ENCODE results near the gene PSMA8.
"Not testable (repeated sequence)": the region's sequence is repeated elsewhere in the genome, so short reads cannot be mapped to it uniquely, and the experiment has no call there.

PSMA8 gene

GRCh38 chr18:26133652-26134051 lies at the start of gene PSMA8:
Gene PSMA8, plus strand, starts transcription at chr18:26133869. Its CDS starts 97 bp downstream, at chr18:26133966.
- DNase-seq, result peak; percentile 54

DNA sequence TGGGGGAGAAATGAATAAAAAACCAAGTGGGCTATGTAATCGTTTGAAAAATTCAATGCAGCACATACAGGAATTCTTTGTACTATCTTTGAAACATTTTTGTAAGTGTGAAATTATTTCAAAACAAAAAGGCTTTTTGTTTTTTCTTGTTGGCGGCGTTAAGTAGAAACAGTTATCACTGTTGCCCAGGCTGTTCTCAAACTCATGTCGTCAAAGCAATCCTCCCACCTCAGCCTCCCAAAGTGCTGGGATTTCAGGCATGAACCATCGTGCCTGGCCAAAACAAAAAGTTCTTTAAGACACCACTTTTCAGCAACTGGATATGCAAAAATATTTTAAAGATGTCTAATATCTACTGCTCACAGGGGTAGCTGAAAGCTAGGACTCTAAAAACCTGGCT lies 48.6 kb upstream of the PSMA8 start:
- DNase-seq, result no peak

DNA sequence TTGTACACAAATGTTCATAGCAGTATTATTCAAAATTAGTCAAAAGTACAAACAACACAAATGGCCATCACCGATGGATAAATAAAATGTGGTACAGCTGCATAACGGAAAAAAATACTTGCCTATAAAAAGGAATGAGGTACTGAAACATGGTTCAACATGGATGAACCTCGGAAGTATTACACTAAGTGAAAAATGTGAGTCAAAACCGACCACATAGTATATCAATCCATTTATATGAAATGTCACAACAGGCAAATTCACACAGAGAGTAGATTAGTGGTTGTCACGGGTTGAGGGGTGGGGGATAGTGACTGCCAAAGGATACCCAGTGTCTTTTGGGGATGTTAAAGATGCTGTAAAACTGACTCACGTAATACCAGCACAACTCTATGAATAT lies 46.7 kb upstream of the PSMA8 start:
- no peak for DNase-seq

- DNase-seq, result no peak
These were observed 45.2 kb upstream of the PSMA8 start for GRCh38 chr18:26088487-26088886.

DNA sequence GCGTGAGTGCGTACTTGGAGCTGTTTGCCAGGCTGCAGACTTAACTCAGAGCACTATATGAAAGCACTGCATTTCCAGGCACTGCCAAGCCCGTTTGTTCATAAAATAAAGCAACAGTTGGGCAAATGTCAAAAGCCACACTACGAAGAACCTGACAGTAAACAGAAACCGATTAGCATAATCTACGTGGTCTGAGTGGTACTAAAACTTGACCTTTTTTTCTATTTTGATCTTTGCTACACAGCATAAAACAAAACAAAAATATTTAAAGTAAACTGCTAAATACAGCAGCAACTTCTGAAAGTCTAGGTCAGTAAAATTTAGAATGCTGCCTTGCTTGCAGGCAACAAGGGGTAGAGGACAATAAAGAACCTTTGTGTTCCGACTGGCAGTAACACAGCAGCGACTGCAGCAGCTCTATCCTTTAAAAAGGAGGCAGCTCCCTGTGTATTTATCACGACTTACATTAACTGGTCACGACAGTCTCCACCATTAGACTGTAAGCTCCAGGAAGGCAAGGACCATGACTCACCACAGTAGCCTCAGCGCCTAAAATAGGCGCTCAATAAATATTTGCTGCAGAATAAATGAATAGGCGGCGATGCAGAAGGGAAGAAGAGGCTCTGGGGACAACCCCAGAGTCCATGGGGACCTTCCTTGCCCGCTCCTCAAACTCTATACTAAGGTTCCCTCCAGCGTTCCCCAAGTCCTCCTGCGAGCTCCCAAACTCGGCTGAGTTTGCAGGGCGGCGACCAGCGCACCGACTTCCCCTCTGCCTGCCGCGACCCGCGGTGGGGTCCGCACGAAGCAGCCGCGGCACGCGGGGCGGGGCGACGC lies 44.2 kb upstream of the PSMA8 start:
- DNase-seq, result peak; percentile 8

GRCh38 chr18:26090130-26091046 lies 43.3 kb upstream of the PSMA8 start, which contains the start of gene SS18:
Gene SS18, minus strand, starts transcription at chr18:26090613. Its CDS starts 44 bp downstream, at chr18:26090569.
- peak; percentile 94 for DNase-seq

- DNase-seq, result peak; percentile 76
These were observed 42.5 kb upstream of the PSMA8 start for GRCh38 chr18:26091047-26091630.

DNA sequence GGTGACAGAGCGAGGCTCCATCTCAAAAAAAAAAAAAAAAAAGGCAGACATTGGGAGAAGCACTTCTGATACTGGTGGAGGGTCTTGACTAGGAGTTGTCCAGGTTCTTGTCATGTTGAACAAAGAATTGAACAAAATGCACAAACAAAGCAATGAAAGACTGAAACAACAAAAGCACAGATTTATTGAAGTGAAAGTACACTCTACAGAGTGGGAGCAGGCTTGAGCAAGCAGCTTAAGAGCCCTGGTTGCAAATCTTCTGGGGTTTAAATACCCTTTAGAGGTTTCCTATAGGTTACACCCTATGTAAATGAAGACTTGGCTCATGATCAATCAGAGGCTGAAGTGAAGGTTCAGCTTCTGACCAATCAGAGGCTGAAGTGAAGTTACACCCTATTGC lies 36.8 kb upstream of the PSMA8 start:
- DNase-seq, result no peak

DNA sequence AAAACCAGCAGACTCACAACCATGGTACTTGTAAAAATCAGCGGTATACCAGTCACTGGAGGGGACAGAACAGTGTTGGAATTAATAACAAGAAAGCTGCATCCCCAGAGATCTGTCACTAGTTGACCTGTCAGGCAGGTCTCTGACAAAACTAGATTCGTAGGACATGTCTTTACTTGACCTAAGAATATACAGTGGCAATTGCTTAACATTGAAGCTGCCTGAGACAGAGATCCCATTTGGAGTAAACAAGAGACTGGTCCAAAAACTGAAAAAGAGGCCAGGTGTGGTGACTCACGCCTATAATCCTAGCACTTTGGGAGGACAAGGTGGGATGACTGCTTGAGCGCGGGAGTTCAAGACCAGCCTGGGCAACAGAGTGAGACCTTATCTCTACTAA lies 36.1 kb upstream of the PSMA8 start:
- no peak for DNase-seq

DNA sequence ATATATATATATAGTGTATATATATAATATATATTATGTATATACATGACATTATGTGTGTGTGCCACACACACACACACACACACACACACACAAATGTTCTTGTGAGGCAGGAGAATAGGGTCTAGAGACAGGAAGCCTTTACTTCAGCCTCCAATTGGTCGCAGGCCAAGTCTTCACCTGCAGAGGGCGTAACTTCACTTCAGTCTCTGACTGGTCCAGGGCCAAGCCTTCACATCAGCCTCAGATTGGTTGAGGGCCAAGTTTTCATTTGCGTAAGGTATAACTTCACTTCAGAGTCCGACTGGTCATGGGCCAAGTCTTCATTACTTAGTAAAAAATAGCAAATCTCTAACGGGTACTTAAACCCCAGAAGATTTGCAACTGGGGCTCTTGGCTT lies 30.1 kb upstream of the PSMA8 start:
- DNase-seq, result peak; percentile 35

DNA sequence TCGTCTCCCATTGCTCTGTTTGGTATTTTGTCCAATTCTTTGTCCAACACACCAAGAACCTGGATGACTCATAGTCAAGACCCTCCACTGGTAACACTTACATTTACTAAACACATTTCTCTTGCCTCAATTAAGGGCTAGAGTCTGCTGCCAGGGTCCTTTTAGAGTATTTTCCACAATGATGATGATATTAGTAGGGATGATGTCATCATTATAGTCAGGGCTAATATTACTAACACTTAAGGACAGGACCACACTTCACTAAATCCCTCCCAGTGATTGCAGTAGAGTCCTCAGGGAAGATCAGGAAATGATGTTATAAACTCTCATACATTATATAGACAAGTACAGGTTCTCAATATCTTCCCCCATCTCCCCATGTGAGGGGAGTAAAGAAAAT lies 29.6 kb upstream of the PSMA8 start:
- DNase-seq, result no peak

- no peak for DNase-seq
These were observed 14.4 kb upstream of the PSMA8 start for GRCh38 chr18:26119246-26119645.

DNA sequence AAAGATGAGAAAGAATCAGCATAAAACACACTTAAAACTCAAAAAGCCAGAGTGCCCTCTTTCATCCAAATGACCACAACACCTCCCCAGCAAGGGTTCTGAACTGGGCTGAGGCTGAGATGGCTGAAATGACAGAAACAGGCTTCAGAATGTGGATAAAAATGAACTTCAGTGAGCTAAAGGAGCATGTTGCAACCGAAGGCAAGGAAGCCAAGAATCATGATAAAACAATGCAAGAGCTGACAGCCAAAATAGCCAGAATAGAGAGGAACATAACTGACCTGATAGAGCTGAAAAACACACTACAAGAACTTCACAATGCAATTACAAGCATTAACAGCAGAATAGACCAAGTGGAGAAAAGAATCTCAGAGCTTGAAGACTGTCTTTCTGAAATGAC lies 12.2 kb upstream of the PSMA8 start:
- DNase-seq, result no peak

GRCh38 chr18:26121994-26122393 lies 11.7 kb upstream of the PSMA8 start:
- not testable (repeated sequence) for DNase-seq

- DNase-seq, result no peak
These were observed 5.9 kb upstream of the PSMA8 start for GRCh38 chr18:26127786-26128185.

DNA sequence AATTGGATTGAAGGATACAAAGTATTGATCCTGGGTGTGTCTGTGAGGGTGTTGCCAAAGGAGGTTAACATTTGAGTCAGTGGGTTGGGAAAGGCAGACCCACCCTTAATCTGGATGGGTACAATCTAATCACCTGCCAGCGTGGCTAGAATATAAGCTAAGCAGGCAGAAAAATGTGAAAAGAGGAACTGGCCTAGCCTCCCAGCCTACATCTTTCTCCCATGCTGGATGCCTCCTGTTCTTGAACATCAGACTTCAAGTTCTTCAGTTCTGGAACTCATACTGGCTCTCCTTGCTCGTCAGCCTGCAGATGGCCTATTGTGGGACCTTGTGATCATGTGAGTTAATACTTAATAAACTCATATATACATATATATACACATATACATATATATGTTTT lies 5.5 kb upstream of the PSMA8 start:
- DNase-seq, result not testable (repeated sequence)

- DNase-seq, result no peak
These were observed 438 bp downstream of the PSMA8 start for GRCh38 chr18:26134107-26134506.

DNA sequence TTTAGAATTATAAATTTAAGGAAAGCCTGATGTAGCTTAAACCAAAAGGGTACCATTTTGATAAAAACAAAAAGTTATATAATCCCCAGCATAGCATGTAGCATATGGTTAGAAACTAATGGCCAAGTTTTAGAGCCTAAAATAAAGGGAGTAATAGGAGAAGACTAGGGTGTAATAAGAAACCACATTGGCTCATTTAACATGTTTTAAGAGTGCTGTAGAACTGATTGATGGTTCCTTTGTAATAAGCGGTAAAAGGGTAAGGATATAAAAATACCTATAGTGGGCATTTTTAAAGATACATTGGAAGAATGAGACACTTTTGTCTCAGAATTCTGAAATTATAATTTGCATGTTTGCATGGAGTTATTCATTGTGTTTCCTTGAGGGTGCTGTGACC lies 1.9 kb downstream of the PSMA8 start:
- no peak for DNase-seq

GRCh38 chr18:26157326-26157725 lies 23.7 kb downstream of the PSMA8 start:
- DNase-seq, result no peak

- DNase-seq, result no peak
These were observed 25.7 kb downstream of the PSMA8 start for GRCh38 chr18:26159353-26159752.

GRCh38 chr18:26164571-26164970 lies 30.9 kb downstream of the PSMA8 start:
- DNase-seq, result no peak

GRCh38 chr18:26167592-26167991 lies 33.9 kb downstream of the PSMA8 start:
- not testable (repeated sequence) for DNase-seq

DNA sequence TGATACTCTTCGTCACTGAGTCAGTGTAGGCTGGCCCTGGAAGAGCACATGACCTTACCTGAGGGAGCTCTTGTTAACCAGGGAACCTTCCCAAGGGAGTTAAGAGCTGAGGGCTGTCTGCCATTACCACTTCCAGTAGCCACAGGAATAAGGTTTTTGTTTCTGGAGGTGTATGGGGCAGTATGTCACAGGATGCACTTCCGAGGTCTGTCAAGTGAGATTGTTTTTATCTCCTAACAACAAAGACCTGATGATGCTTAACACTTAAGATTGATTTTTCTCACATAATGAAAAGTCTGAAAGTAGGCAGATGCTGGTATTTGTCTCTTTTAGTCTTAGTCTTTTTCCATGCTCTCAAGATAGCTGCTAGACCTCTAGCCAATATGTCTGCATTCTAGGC lies 41.8 kb downstream of the PSMA8 start:
- DNase-seq, result no peak

Measured in activated CD4-positive, alpha-beta T cell treated with anti-CD3 and anti-CD28 coated beads, Interleukin-2, amount 50 U/mL, for 16 hours (primary cell).